AG10803 (cell line): ENCODE data around the gene PCDHGA8.

Experiments used
- DNase-seq: peaks from one replicate; pipeline ENCODE4 v3.0.0; 2010; ENCODE audit warnings: low read depth
- H3K4me3 ChIP-seq: 2 replicates; pipeline ENCODE4 v1.5.1; 2011; ENCODE audit warnings: mild to moderate bottlenecking, low read length, control low read depth
- TF ChIP-seq, protein P1 (sequence below): conservative IDR thresholded peaks from 2 replicates; pipeline ENCODE4 v1.5.1; 2011; ENCODE audit warnings: mild to moderate bottlenecking, low read length, control low read depth, inconsistent platforms

PCDHGA8 gene

DNA sequence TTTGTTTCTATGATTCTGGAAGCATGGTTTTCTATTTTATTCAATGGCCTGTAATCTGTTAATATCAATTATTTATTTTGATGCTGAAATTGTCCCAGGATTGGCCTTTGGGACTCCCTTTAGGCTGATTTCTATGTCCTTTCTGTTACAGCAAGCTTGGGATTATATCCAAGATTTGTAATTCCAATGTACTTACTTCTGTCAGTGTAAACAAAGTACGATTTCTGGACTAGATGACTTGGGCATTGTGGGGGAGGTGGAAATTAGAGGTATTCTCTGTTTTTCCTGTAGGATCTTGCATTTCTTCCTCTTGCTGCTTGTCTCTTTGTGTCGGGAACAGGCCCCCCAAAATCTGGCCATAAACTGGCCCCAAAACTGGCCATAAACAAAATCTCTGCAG is 41.6 kb downstream of the PCDHGA8 start:
- TF ChIP-seq, protein P1, sequence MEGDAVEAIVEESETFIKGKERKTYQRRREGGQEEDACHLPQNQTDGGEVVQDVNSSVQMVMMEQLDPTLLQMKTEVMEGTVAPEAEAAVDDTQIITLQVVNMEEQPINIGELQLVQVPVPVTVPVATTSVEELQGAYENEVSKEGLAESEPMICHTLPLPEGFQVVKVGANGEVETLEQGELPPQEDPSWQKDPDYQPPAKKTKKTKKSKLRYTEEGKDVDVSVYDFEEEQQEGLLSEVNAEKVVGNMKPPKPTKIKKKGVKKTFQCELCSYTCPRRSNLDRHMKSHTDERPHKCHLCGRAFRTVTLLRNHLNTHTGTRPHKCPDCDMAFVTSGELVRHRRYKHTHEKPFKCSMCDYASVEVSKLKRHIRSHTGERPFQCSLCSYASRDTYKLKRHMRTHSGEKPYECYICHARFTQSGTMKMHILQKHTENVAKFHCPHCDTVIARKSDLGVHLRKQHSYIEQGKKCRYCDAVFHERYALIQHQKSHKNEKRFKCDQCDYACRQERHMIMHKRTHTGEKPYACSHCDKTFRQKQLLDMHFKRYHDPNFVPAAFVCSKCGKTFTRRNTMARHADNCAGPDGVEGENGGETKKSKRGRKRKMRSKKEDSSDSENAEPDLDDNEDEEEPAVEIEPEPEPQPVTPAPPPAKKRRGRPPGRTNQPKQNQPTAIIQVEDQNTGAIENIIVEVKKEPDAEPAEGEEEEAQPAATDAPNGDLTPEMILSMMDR = no peak
- DNase-seq = peak; percentile 31
- no peak overlapping the region for H3K4me3 ChIP-seq

DNA sequence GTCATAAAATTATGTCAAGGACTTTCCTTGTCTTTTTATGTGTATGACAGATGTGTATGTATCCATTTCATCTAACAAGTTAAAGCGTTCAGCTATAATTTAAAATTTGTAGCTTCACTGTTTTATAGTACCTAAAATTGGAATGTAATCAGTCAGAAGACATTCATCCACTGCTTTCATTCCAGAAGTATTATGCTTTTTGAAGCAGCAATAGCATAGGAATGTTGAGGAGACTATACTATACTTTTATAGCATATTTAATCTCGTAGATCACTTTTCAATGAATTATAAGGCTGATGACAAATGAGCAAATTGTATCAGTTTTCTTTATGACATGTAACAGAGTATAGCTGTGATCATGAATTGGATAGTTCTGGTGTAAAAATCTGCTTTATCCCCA is 44.8 kb downstream of the PCDHGA8 start:
- DNase-seq = peak; percentile 14
- no peak overlapping the region for H3K4me3 ChIP-seq
- TF ChIP-seq, protein P1 = no peak

- TF ChIP-seq, protein P1 = peak; percentile 23; the same call in 1 of the 2 replicates
- no peak overlapping the region for H3K4me3 ChIP-seq
- peak; percentile 42 for DNase-seq
Observed at GRCh38 chr5:141439411-141440141, 47.1 kb downstream of the PCDHGA8 start.

DNA sequence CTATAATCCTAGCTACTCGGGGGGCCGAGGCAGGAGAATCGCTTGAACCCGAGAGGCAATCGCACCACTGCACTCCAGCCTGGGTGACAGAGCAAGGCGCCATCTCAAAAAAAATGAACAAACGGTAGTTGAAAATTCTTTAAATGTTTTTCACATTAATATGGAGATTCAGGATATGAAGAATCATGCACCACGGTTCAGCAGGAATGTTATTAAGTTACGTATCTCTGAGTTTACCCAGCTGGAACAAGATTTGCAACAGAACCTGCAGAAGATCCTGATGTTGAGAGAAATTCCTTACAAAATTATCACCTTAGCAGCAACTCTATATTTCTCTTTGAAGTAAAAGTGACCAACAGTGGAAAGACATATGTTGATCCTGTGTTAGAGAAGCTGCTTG is 47.9 kb downstream of the PCDHGA8 start:
- DNase-seq = no peak
- TF ChIP-seq, protein P1 = no peak
- H3K4me3 ChIP-seq = no peak overlapping the region

DNA sequence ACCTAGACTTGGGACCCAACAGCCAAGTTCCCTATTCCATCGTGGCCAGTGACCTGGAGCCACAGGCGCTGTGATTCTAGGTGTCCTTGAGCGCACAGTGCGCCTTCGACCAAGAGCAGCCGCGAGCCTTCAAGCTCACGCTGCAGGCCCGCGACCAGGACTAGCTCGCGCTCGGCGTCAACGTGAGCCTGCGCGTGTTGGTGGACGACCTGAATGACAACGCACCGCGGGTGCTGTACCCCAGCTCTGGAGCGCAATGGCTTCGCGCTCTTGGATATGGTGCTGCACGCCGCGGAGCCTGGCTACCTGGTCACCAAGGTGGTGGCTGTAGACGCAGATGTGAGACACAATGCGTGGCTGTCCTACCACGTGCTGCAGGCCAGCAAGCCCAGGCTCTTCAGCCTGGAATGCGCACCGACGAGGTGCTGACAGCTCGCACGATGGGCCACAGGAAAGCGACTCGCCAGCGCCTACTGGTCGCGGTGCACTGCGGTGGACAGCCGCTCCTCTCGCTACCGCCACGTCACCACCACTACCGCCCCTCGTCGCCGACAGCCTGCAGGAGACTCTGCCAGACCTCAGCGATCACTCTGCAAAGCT is 49.2 kb downstream of the PCDHGA8 start:
- DNase-seq = no peak
- no peak overlapping the region for H3K4me3 ChIP-seq
- TF ChIP-seq, protein P1 = no peak
